Skeletal muscle satellite cell (primary cell): ENCODE measurements around the gene TMEM37.

Experiments used
- H3K27me3 ChIP-seq: 2 replicates; pipeline ENCODE4 v1.7.0; 2013; ENCODE audit warnings: low read length; ENCODE audit not compliant: control insufficient read depth, insufficient read depth
- H3K36me3 ChIP-seq: 2 replicates; pipeline ENCODE4 v1.7.0; 2013; ENCODE audit warnings: mild to moderate bottlenecking, control low read depth, low read length; ENCODE audit not compliant: insufficient read depth
- H3K4me1 ChIP-seq: 2 replicates; pipeline ENCODE4 v1.7.0; 2013; ENCODE audit warnings: low read length; ENCODE audit not compliant: control insufficient read depth, insufficient read depth
- H3K4me2 ChIP-seq: 2 replicates; pipeline ENCODE4 v1.7.0; 2013; ENCODE audit warnings: mild to moderate bottlenecking, low read length
- H3K4me3 ChIP-seq: 2 replicates; pipeline ENCODE4 v1.7.0; 2013; ENCODE audit warnings: low read length
- H3K9ac ChIP-seq: 2 replicates; pipeline ENCODE4 v1.7.0; 2013; ENCODE audit warnings: mild to moderate bottlenecking, low read depth, low read length, moderate library complexity
- H3K9me3 ChIP-seq: replicated peaks from 2 replicates; pipeline ENCODE4 v1.7.0; 2013; ENCODE audit warnings: mild to moderate bottlenecking, control low read depth, low read length

The TMEM37 gene

DNA sequence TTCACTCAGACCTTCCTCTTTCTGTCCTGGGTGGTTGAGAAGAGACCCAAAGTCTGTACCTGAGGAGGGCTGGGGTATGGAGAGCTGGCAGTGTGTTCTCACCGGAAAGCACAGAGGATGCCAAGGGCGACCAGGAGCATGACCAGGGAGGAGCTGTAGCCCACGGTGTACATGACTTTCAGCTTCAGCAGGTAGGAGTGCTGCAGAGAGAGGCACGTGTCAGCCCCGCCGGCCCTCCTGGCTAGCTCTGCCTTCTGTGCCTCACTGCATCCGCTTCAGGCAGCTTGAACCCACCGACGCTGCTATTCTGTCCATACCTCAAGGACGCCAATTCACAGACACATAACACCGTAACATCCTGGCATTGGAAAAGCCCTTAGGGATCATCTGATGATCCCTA, 34.0 kb downstream of the TMEM37 start:
- peaks cover 4% of the 10 kb centered on the region for H3K27me3 ChIP-seq
- no peaks in the 10 kb centered on the region for H3K36me3 ChIP-seq
- H3K4me1 ChIP-seq, result peaks cover 3% of the 10 kb centered on the region
- no peak overlapping the region for H3K9ac ChIP-seq
- no peaks in the 10 kb centered on the region for H3K9me3 ChIP-seq
- H3K4me2 ChIP-seq, result no peak overlapping the region
- H3K4me3 ChIP-seq, result no peak overlapping the region

DNA sequence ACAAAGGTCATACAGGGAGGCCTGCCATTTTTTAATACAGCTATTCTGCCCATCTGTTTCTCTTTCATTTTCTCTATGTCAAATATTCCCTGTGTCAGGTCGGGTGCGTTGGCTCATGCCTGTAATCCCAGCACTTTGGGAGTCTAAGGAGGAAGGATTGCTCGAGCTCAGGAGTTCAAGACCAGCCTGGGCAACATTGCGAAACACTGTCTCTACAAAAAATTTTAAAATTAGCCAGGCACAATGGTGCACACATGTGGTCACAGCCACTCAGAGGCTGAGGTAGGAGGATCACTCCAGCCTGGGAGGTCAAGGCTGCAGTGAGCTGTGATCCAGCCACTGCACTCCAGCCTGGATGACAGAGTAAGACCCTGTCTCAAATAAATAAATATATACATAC, 34.7 kb downstream of the TMEM37 start:
- no peaks in the 10 kb centered on the region for H3K36me3 ChIP-seq
- H3K27me3 ChIP-seq, result peaks cover 4% of the 10 kb centered on the region
- no peak overlapping the region for H3K4me3 ChIP-seq
- no peak overlapping the region for H3K9ac ChIP-seq
- no peaks in the 10 kb centered on the region for H3K9me3 ChIP-seq
- H3K4me1 ChIP-seq, result peaks cover 3% of the 10 kb centered on the region
- no peak overlapping the region for H3K4me2 ChIP-seq

DNA sequence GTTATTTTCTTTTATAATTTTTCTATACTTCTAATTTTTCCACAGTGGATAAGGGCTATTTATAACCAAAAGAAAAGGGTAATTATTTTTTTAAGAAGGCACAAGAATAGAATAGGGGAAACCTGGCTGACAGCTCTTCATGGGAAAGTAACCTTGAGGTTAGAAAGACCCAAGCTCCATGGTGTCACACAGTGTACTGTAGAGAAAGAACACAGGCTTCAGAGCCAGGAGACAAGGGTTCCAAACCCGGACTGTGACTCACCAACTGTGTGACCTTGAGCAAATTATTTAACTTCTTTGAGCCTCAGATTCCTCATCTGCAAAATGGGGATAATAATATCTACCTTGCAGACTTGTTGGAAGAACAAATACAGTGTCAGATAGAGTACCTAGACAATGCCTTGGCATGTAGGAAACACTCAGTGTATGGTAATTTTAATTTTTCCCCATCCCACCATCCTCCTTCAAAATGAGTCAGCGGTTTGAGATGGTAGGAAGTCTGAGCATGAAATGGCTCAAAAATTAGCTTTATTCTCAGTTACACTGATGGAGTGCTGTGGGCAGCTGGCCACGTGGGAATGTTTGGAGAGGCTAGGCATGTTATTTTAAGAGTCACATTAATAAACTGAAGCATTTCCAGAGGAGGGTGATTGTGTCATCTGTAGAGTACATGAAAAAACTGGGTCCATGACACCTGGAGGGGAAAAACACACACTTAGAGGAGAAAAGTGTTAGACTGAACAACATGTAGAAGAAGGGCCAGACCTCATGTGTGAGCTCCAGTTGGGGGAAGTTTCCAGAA, 36.7 kb downstream of the TMEM37 start:
- no peaks in the 10 kb centered on the region for H3K9me3 ChIP-seq
- no peak overlapping the region for H3K4me3 ChIP-seq
- no peak overlapping the region for H3K9ac ChIP-seq
- peaks cover 8% of the 10 kb centered on the region for H3K27me3 ChIP-seq
- H3K4me1 ChIP-seq, result peaks cover 3% of the 10 kb centered on the region
- no peaks in the 10 kb centered on the region for H3K36me3 ChIP-seq
- no peak overlapping the region for H3K4me2 ChIP-seq

DNA sequence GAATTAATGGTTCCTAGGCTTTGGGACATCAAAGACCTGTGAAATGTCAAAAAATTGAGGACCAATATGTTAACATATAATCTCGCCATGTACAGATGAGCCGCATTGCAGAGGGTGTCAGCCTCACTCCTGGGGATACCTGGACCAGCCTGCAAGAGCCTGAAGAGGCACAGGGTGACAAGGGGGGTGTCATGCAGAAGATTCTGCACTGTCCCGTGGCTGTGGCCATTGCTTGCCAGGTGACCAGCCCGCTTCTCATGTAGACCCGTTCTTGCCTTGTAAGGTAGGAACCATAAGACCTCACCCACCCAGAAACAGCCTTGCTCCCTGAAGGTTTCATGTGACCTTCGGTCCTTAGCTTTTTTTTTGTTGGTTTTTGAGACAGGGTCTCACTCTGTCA, 37.5 kb downstream of the TMEM37 start:
- peaks cover 8% of the 10 kb centered on the region for H3K27me3 ChIP-seq
- H3K9me3 ChIP-seq, result no peaks in the 10 kb centered on the region
- no peak overlapping the region for H3K4me2 ChIP-seq
- no peak overlapping the region for H3K4me3 ChIP-seq
- peaks cover 3% of the 10 kb centered on the region for H3K4me1 ChIP-seq
- H3K36me3 ChIP-seq, result no peaks in the 10 kb centered on the region
- no peak overlapping the region for H3K9ac ChIP-seq

DNA sequence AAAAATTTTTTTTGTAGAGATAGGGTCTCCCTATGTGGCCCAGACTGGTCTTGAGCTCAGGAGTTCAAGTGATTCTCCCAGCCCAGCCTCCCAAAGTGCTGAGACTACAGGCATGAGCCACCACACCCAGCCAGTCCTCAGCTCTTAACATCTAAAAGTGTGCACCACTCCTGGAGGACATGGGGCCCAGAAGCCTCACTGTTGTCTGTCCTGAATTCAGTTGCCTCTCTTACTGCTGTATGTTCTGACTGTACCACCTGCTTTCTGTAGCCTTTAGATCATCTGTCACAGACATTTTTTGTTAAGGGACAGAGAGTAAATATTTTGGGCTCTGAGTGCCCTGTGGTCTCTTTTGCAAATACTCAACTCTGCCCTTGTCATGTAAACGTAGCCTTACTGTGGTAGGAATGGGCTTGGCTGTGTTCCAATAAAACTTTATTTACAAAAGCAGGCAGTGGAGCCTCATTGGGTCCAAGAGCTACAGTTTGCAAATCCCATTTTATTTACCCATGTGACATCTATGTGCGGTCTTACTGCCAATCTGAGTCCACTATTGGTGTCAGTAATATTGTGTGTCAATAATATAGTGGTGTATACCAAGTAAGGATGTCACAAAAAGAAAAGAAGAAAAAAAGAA, 38.1 kb downstream of the TMEM37 start:
- Histone ChIP-seq H3K4me2 (no peak overlapping the region), H3K4me3 (no peak overlapping the region), H3K36me3 (no peaks in the 10 kb centered on the region), H3K9me3 (no peaks in the 10 kb centered on the region), H3K9ac (no peak overlapping the region), H3K4me1 (peaks cover 3% of the 10 kb centered on the region), H3K27me3 (peaks cover 12% of the 10 kb centered on the region)

DNA sequence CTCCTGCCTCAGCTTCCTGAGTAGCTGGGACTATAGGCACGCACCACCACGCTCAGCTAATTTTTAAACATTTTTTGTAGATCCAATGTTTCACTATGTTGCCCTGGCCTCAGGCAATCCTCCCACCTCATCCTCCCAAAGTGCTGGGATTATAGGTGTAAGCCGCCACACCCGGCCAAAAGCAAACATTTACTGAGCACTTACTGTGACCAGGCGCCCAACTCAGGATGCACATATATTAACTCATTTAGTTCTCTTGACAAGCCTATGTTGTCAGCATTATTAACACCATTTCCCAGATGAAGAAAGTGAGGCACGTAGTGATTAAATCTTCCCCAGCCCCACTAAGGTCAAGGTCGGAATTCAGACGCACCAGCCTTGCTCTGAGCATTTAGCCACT, 41.1 kb downstream of the TMEM37 start:
- peaks cover 3% of the 10 kb centered on the region for H3K4me1 ChIP-seq
- no peaks in the 10 kb centered on the region for H3K36me3 ChIP-seq
- peaks cover 11% of the 10 kb centered on the region for H3K27me3 ChIP-seq
- H3K9me3 ChIP-seq, result no peaks in the 10 kb centered on the region
- no peak overlapping the region for H3K9ac ChIP-seq
- H3K4me2 ChIP-seq, result no peak overlapping the region
- no peak overlapping the region for H3K4me3 ChIP-seq

DNA sequence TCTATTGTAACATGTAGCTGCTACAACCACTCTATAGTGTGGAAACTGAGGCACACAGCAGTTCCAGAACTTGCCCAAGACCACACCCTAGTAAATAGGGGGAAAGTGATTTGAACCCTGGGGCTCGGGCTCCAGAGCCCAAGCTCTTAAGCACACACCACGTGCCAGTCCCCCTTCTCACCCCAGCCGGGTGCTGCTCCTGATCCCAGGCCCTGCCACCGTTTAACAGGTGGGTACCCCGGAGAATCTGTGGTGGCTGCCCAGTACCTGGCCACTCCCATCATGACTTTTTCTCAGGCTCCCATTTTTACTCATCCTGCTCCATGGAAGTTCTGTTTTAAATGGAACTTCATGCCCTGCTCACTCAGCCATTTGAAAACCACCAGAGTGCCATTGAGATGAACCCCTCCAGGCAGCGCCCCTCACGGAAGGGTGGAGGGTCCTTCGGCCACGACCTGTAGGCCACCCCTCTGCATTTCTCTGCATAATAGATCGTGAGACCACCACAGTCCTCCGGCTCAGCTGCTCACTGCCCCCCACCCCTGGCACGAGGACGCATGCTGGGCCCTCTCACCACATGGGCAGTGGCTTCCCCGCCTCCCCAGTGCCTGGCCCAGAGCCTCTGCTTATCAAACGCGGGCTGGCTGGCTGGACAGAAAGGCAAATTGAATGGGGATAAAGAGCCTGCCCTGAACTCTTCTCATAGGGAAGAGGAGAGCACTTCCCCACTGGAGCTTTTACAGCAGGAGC, 42.1 kb downstream of the TMEM37 start:
- no peaks in the 10 kb centered on the region for H3K36me3 ChIP-seq
- peaks cover under 1% of the 10 kb centered on the region for H3K4me1 ChIP-seq
- no peaks in the 10 kb centered on the region for H3K9me3 ChIP-seq
- H3K27me3 ChIP-seq, result peaks cover 11% of the 10 kb centered on the region
- H3K4me2 ChIP-seq, result no peak overlapping the region
- H3K9ac ChIP-seq, result no peak overlapping the region
- no peak overlapping the region for H3K4me3 ChIP-seq

DNA sequence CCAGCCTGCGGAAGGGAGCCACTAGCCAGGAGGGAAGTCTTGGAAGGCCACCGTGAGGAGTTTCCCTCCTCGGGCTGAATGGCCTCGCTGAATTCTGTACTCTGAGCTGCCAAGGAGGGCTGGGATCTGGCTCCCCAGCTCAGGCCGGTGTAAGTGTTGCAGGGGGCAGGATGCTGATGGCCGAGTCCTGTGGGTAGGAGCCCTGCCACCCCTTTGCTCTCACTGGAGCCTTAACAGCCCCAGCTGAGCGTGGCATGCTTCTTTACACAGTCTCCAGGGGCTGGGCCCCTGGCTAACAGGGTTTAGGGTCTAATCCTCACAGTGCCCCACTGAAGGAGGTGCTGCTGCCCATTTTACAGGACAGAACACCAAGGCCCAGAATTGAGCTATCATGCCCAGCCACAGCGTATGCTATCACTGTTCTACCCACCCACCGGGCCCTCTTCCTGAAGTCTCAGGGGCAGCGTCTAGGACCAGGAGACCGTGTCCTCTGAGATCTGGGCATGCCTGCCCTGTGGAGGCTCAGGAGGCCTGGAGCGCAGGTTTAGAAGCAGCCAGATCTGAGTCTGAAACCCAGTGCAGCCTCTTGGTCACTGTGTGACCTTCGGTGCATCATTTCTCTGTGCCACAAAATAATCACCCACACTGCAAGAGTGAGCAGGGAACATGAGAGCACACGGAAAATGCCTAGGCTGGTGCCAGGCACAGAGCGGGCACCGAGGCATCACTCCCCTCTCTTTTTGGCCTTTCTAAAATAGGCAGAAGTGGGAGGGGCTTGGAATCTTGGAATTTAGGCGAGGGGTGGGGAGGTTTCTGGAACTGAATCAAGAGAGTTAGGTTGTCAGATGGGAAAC, 42.9 kb downstream of the TMEM37 start:
- H3K4me3 ChIP-seq, result no peak overlapping the region

DNA sequence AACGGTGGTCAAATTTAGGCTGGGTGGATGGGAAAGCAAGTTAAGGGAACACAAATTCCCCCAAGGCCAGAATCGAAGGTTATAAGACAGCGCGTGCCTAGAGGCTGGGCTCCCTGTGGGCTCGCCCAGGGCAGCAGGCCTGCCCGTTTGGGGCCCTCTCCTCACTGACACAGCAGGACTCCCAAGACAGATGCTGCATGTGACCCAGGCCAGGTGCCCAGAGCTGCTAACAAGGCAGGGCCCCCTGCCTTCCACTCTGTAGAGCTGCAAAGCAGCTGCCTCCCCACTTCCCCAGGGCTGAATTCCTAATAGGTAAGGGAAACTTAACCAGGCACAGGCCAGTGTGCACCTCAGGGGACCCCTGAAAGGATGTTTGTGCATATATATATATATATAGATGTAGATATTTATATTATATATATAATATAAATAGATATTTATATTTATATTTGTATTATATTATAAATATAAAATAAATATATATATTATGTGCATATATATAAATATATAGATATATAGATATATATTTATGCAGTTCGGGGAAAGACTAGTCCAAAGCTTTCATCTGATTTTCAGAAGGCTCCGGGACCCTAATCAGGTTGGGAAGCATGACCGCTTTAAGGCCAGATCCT, 43.7 kb downstream of the TMEM37 start:
- no peaks in the 10 kb centered on the region for H3K36me3 ChIP-seq
- no peaks in the 10 kb centered on the region for H3K9me3 ChIP-seq
- H3K27me3 ChIP-seq, result peaks cover 20% of the 10 kb centered on the region
- no peak overlapping the region for H3K9ac ChIP-seq
- H3K4me1 ChIP-seq, result no peaks in the 10 kb centered on the region
- no peak overlapping the region for H3K4me3 ChIP-seq
- H3K4me2 ChIP-seq, result no peak overlapping the region

More for the DNA sequence above, 42.9 kb downstream of the TMEM37 start:
- no peaks in the 10 kb centered on the region for H3K36me3 ChIP-seq
- no peaks in the 10 kb centered on the region for H3K9me3 ChIP-seq
- H3K27me3 ChIP-seq, result peaks cover 18% of the 10 kb centered on the region
- no peak overlapping the region for H3K4me2 ChIP-seq
- no peak overlapping the region for H3K9ac ChIP-seq
- H3K4me1 ChIP-seq, result no peaks in the 10 kb centered on the region

DNA sequence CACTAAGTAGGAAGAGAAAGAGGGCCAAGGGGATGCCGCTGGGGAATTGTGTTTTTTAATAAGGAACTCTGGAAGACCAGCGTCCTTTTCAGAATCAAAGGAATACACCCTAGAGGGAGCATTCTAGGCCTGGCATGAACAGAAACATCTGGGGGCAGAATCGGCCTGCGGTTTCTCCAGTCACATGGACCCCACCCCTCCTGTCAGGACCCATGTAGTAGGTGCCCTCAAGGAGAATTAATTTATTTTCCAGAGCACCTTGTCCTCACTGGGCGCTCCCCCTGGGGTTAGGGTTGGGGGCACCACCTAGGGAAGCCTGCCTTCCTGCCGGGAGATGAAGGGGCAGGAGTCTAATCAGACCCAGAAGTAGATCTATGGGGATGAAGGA, 44.2 kb downstream of the TMEM37 start:
- H3K9ac ChIP-seq, result no peak overlapping the region
- no peaks in the 10 kb centered on the region for H3K36me3 ChIP-seq
- no peaks in the 10 kb centered on the region for H3K4me1 ChIP-seq
- no peak overlapping the region for H3K4me3 ChIP-seq
- H3K27me3 ChIP-seq, result peaks cover 24% of the 10 kb centered on the region
- H3K9me3 ChIP-seq, result no peaks in the 10 kb centered on the region
- H3K4me2 ChIP-seq, result no peak overlapping the region
